HG03354 (cell line): ENCODE results near the gene TNFRSF4.
A peak's percentile ranks its signal among the peaks of the same experiment; 100 is the strongest.

ENCODE experiments used
- ATAC-seq: cut with Tn5 transposase; IDR thresholded peaks from one replicate; pipeline ENCODE4 v1.9.1; 2021; ENCODE audit warnings: mild to moderate bottlenecking; ENCODE audit not compliant: unreplicated experiment, poor library complexity, severe bottlenecking

TNFRSF4 gene

GRCh38 chr1:1220197-1220596 is 6.2 kb upstream of the TNFRSF4 start:
- ATAC-seq: no peak

- no peak for ATAC-seq
Observed at GRCh38 chr1:1219341-1219740, 5.4 kb upstream of the TNFRSF4 start.

GRCh38 chr1:1218524-1219200 is 4.7 kb upstream of the TNFRSF4 start:
- no peak for ATAC-seq

GRCh38 chr1:1217621-1218523 is 3.9 kb upstream of the TNFRSF4 start:
- no peak for ATAC-seq

- no peak for ATAC-seq
Observed at GRCh38 chr1:1216770-1217620, 3.0 kb upstream of the TNFRSF4 start.

GRCh38 chr1:1215881-1216605 is 2.1 kb upstream of the TNFRSF4 start:
- ATAC-seq: no peak

GRCh38 chr1:1215080-1215676 is 1.2 kb upstream of the TNFRSF4 start:
- ATAC-seq: no peak

GRCh38 chr1:1212780-1213344 is 1.1 kb downstream of the TNFRSF4 start:
- no peak for ATAC-seq

- no peak for ATAC-seq
Observed at GRCh38 chr1:1211541-1212441, 2.2 kb downstream of the TNFRSF4 start.

- no peak for ATAC-seq
Observed at GRCh38 chr1:1210726-1211540, 3.0 kb downstream of the TNFRSF4 start.

- ATAC-seq: no peak
Observed at GRCh38 chr1:1208713-1209433, 5.1 kb downstream of the TNFRSF4 start.

GRCh38 chr1:1207571-1207892 is 6.4 kb downstream of the TNFRSF4 start:
- no peak for ATAC-seq

- no peak for ATAC-seq
Observed at GRCh38 chr1:1206966-1207531, 6.9 kb downstream of the TNFRSF4 start.

GRCh38 chr1:1206376-1206965 is 7.5 kb downstream of the TNFRSF4 start, which contains the start of gene TNFRSF18:
Gene TNFRSF18, minus strand, starts transcription at chr1:1206592. Its CDS starts 21 bp downstream, at chr1:1206571.
- peak; percentile 45 for ATAC-seq

- no peak for ATAC-seq
Observed at GRCh38 chr1:1205769-1206375, 8.1 kb downstream of the TNFRSF4 start.
